CD8-positive, alpha-beta memory T cell (primary cell): ENCODE data around the gene KCNIP4. TPM values are rescaled to one million over a fixed set of nuclear protein-coding genes. Genes with fewer than 3 reads are reported as not detected.

Source experiments
- CTCF ChIA-PET: fragments of 350-600 bp; sonication (Branson Sonifier 250); formaldehyde crosslinking; loops from one replicate; lab custom pipeline; 2021; ENCODE audit warnings: antibody characterized with exemption; lab: Charles Lee
- POLR2A ChIA-PET: fragments of 350-600 bp; sonication (Branson Sonifier 250); formaldehyde crosslinking; loops from one replicate; lab custom pipeline; 2021; ENCODE audit warnings: antibody characterized with exemption; lab: Charles Lee
- DNase-seq, 5 donors: peaks; one replicate each; pipeline versions ENCODE4 v3.0.0 to v3.0.0-alpha.2; 2020 to 2022; ENCODE audit warnings: mixed read lengths in 1 of 5
- H3K27ac ChIP-seq: one replicate; pipeline ENCODE4 v1.7.0; 2013; ENCODE audit warnings: low read depth, mild to moderate bottlenecking, low read length, moderate library complexity
- H3K27me3 ChIP-seq: 2 replicates; pipeline ENCODE4 v1.7.0; 2013; ENCODE audit warnings: low read length, mild to moderate bottlenecking; ENCODE audit not compliant: insufficient read depth, poor library complexity, severe bottlenecking
- H3K36me3 ChIP-seq: 2 replicates; pipeline ENCODE4 v1.7.0; 2013; ENCODE audit warnings: mild to moderate bottlenecking, low read length, moderate library complexity; ENCODE audit not compliant: insufficient read depth
- H3K4me1 ChIP-seq: 2 replicates; pipeline ENCODE4 v1.7.0; 2013; ENCODE audit warnings: mild to moderate bottlenecking, low read length, moderate library complexity; ENCODE audit not compliant: insufficient read depth
- H3K4me3 ChIP-seq: 2 replicates; pipeline ENCODE4 v1.7.0; 2013; ENCODE audit warnings: mild to moderate bottlenecking, low read length
- H3K9me3 ChIP-seq: 2 replicates; pipeline ENCODE4 v1.7.0; 2013; ENCODE audit warnings: mild to moderate bottlenecking, low read length
- H3K27ac Mint-ChIP-seq, 8 donors: one replicate each; pipeline ENCODE4 v1.8.0; 2020 to 2021; ENCODE audit warnings: mixed read lengths in 8 of 8, mild to moderate bottlenecking in 6 of 8, inconsistent platforms in 3 of 8, moderate library complexity in 3 of 8
- H3K27me3 Mint-ChIP-seq, 2 donors: one replicate each; pipeline ENCODE4 v1.8.0; 2020 to 2021; ENCODE audit warnings: mixed read lengths in 2 of 2, mild to moderate bottlenecking in 1 of 2, moderate library complexity in 1 of 2
- H3K36me3 Mint-ChIP-seq, 3 donors: one replicate each; pipeline ENCODE4 v1.8.0; 2020 to 2021; ENCODE audit warnings: mixed read lengths in 3 of 3, inconsistent platforms in 1 of 3, mild to moderate bottlenecking in 1 of 3
- H3K4me1 Mint-ChIP-seq, 3 donors: one replicate each; pipeline ENCODE4 v1.8.0; 2020 to 2021; ENCODE audit warnings: mixed read lengths in 3 of 3, inconsistent platforms in 1 of 3, mild to moderate bottlenecking in 1 of 3
- H3K4me3 Mint-ChIP-seq, 7 donors: one replicate each; pipeline ENCODE4 v1.8.0; 2020 to 2021; ENCODE audit warnings: mixed read lengths in 7 of 7, mild to moderate bottlenecking in 6 of 7, moderate library complexity in 4 of 7, inconsistent platforms in 2 of 7
- H3K9me3 Mint-ChIP-seq, 5 donors: one replicate each; pipeline ENCODE4 v1.8.0; 2020 to 2022; ENCODE audit warnings: mixed read lengths in 5 of 5, mild to moderate bottlenecking in 3 of 5, moderate library complexity in 2 of 5, inconsistent platforms in 1 of 5
- polyA plus RNA-seq: library from polyadenylated mRNA; unstranded; fragments of 300-500 nt; fragmentation: Illumina TruSeq; gene quantifications from one replicate; pipeline ENCODE4 v1.2.3, GENCODE V29; 2021
- total RNA-seq, 2 experiments: library from RNA; stranded (reverse); gene quantifications; one replicate each; pipeline ENCODE4 v1.2.3, GENCODE V29; 2021

The KCNIP4 gene
- total and polyA plus RNA-seq, 3 experiments from 2014 or later, result 0.12 TPM; not detected in 2

DNA sequence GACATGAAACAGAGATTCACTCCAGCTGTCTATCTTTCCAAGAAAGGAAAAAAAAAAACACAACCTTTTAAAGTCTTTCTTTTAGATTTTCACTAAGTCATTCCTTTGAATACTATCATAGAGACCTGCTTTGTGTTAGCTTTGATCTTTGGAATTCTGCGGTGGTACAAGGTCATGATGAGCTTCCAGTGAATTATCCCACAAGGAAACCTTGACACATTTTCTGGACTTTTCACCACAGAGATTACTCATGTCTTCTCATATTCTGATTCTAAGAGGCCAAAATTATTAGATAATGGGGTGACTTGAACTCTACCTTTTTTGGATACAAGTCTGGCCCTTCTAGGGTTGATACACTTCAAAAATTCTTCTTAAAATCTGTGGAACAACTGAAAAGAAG, 1046.7 kb downstream of the KCNIP4 start:
- DNase-seq, result no peak
- Mint-ChIP-seq H3K36me3 (no peaks in the 10 kb centered on the region), H3K27me3 (peaks cover 0 to 1% of the 10 kb centered on the region in 2 donors), H3K27ac (no peak overlapping the region), H3K9me3 (peaks cover 0 to 6% (median 2%) of the 10 kb centered on the region in 5 donors), H3K4me1 (peaks cover 0 to 8% (median 0%) of the 10 kb centered on the region in 3 donors), H3K4me3 (no peak overlapping the region)
- Histone ChIP-seq H3K27ac (no peak overlapping the region), H3K27me3 (no peaks in the 10 kb centered on the region), H3K9me3 (no peaks in the 10 kb centered on the region), H3K4me3 (no peak overlapping the region), H3K4me1 (no peaks in the 10 kb centered on the region), H3K36me3 (no peaks in the 10 kb centered on the region)
- POLR2A ChIA-PET, result no interaction called here
- CTCF ChIA-PET, result no interaction called here

DNA sequence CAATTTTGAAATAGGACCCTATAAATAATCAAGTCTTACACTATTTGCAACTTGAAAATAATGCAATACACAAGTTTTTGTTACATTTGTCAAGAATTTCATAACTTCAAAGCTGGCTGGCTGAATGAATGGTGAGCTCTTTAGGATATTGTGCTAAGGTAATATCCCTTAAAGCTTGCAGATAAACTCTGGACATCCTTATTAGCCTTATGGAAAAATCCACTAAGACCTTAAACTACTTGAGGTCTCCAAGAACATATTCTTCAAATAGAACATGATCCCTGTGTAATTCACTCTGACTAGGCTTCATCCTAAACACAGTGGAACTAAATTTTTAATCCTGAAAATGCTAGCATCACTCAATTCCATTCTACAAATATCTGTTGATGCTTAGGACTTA, 1049.0 kb downstream of the KCNIP4 start:
- Mint-ChIP-seq H3K4me3 (no peak overlapping the region), H3K4me1 (peaks cover 7 to 11% (median 8%) of the 10 kb centered on the region in 3 donors), H3K9me3 (peaks cover 0 to 6% (median 0%) of the 10 kb centered on the region in 5 donors), H3K36me3 (no peaks in the 10 kb centered on the region), H3K27me3 (no peaks in the 10 kb centered on the region), H3K27ac (no peak overlapping the region)
- POLR2A ChIA-PET, result no interaction called here
- no peak overlapping the region for H3K4me3 ChIP-seq
- H3K27ac ChIP-seq, result no peak overlapping the region
- no peak for DNase-seq
- no peaks in the 10 kb centered on the region for H3K27me3 ChIP-seq
- CTCF ChIA-PET, result no interaction called here
- no peaks in the 10 kb centered on the region for H3K36me3 ChIP-seq
- H3K4me1 ChIP-seq, result no peaks in the 10 kb centered on the region
- no peaks in the 10 kb centered on the region for H3K9me3 ChIP-seq

DNA sequence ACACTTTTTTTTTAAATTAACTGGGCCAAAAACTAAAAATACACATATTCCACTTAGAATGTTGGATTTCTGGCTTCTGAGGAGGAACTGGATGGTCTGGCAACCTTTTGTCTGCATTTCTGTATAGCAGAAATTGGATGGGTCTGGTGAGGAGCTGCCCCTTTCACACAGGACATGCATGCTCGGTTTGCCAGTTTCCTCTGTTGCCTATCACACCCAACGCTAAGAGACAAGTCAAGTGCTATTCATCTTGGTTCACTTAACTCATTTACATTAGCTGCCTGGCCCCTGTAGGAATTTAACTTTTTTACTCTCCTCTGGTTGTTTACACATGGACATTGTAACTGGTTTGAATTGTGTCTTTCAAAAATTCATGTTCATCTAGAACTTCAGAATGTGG, 1052.6 kb downstream of the KCNIP4 start:
- Mint-ChIP-seq H3K27me3 (no peaks in the 10 kb centered on the region), H3K36me3 (no peaks in the 10 kb centered on the region), H3K4me1 (peaks cover 7 to 11% (median 8%) of the 10 kb centered on the region in 3 donors), H3K4me3 (peak overlapping the region in 1 of 7 donors; percentile 42), H3K9me3 (peaks cover 0 to 8% (median 0%) of the 10 kb centered on the region in 5 donors), H3K27ac (no peak overlapping the region)
- POLR2A ChIA-PET, result no interaction called here
- H3K36me3 ChIP-seq, result no peaks in the 10 kb centered on the region
- no peak overlapping the region for H3K27ac ChIP-seq
- CTCF ChIA-PET, result no interaction called here
- H3K27me3 ChIP-seq, result no peaks in the 10 kb centered on the region
- no peaks in the 10 kb centered on the region for H3K9me3 ChIP-seq
- no peak for DNase-seq
- no peaks in the 10 kb centered on the region for H3K4me1 ChIP-seq
- H3K4me3 ChIP-seq, result no peak overlapping the region

DNA sequence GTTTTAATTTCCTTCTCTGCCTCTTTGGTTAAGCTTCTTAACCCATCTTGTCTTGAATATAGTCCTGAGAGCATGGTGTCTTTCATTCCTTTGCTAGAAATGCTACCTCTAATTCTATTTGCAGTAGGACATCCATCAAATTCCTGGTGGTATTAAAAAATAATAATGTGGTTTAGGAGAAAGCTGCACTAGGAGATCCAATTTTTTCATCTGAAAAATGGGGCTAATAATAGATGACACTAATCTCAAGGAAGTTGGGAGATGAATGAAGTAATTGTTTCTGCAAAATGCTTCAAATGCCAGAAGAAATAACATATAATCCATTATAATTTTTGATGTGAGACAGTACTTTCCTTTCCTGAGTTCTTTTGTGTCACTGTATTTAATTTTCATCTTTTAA, 1053.4 kb downstream of the KCNIP4 start:
- Mint-ChIP-seq H3K36me3 (no peaks in the 10 kb centered on the region), H3K27me3 (no peaks in the 10 kb centered on the region), H3K27ac (no peak overlapping the region), H3K9me3 (peaks cover 0 to 9% (median 0%) of the 10 kb centered on the region in 5 donors), H3K4me1 (peaks cover 7 to 11% (median 8%) of the 10 kb centered on the region in 3 donors), H3K4me3 (no peak overlapping the region)
- CTCF ChIA-PET, result no interaction called here
- POLR2A ChIA-PET, result no interaction called here
- no peaks in the 10 kb centered on the region for H3K27me3 ChIP-seq
- no peak overlapping the region for H3K27ac ChIP-seq
- no peaks in the 10 kb centered on the region for H3K36me3 ChIP-seq
- H3K4me3 ChIP-seq, result no peak overlapping the region
- no peaks in the 10 kb centered on the region for H3K4me1 ChIP-seq
- H3K9me3 ChIP-seq, result no peaks in the 10 kb centered on the region
- no peak for DNase-seq

DNA sequence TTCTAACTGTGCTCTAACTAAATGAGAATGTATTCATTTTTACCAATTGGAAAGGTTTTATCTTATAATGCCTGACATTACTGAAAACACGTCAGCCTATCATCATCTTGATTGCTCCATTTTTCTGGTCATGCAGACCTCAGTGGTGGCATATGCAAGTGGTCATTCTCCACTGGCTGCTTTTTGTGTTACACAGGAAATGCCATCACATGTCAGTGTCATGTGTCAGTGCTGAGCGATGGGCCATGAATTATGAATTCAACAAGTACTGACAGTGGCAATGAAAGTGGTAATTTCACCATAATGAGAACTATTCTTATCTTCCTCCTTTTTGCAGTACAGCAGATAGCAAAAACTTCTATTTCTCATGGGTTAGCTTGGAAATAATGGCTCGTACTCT, 1057.8 kb downstream of the KCNIP4 start:
- H3K4me3 ChIP-seq, result no peak overlapping the region
- peaks cover 4 to 5% (median 5%) of the 10 kb centered on the region in 3 donors for H3K4me1 Mint-ChIP-seq
- no peak for DNase-seq
- no peaks in the 10 kb centered on the region for H3K27me3 ChIP-seq
- no peaks in the 10 kb centered on the region for H3K36me3 ChIP-seq
- H3K9me3 ChIP-seq, result no peaks in the 10 kb centered on the region
- CTCF ChIA-PET, result no interaction called here
- POLR2A ChIA-PET, result no interaction called here
- no peaks in the 10 kb centered on the region for H3K27me3 Mint-ChIP-seq
- no peak overlapping the region for H3K27ac ChIP-seq
- H3K9me3 Mint-ChIP-seq, result peaks cover 0 to 15% (median 3%) of the 10 kb centered on the region in 5 donors
- peaks cover 0 to 5% (median 0%) of the 10 kb centered on the region in 3 donors for H3K36me3 Mint-ChIP-seq
- H3K27ac Mint-ChIP-seq, result no peak overlapping the region
- H3K4me3 Mint-ChIP-seq, result no peak overlapping the region
- H3K4me1 ChIP-seq, result no peaks in the 10 kb centered on the region

DNA sequence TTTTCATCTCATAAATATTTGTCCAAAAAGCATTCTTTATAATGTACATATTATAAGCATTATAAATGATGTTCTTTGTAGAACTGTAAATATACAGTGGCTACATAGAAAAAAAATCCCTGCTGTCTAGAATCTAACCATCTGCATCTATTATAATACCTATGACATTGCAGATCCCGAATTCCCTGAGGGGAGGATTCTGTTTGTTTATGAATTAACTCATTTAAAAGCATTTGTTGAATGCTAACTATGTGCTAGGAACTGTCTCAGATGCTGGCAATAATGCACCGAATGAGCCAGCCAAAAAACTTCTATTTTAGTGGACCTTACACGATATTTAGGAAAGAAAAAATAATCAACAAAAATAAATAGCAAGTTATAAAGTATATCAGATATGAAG, 1058.7 kb downstream of the KCNIP4 start:
- peaks cover 0 to 6% (median 0%) of the 10 kb centered on the region in 3 donors for H3K36me3 Mint-ChIP-seq
- peaks cover 3 to 18% (median 4%) of the 10 kb centered on the region in 5 donors for H3K9me3 Mint-ChIP-seq
- H3K27me3 Mint-ChIP-seq, result no peaks in the 10 kb centered on the region
- no peak overlapping the region for H3K4me3 Mint-ChIP-seq
- Histone ChIP-seq H3K4me3 (no peak overlapping the region), H3K36me3 (no peaks in the 10 kb centered on the region), H3K27me3 (no peaks in the 10 kb centered on the region), H3K4me1 (no peaks in the 10 kb centered on the region), H3K9me3 (no peaks in the 10 kb centered on the region), H3K27ac (no peak overlapping the region)
- no peak for DNase-seq
- H3K27ac Mint-ChIP-seq, result no peak overlapping the region
- ChIA-PET CTCF (no interaction called here), POLR2A (no interaction called here)
- H3K4me1 Mint-ChIP-seq, result peaks cover 0 to 1% (median under 1%) of the 10 kb centered on the region in 3 donors

DNA sequence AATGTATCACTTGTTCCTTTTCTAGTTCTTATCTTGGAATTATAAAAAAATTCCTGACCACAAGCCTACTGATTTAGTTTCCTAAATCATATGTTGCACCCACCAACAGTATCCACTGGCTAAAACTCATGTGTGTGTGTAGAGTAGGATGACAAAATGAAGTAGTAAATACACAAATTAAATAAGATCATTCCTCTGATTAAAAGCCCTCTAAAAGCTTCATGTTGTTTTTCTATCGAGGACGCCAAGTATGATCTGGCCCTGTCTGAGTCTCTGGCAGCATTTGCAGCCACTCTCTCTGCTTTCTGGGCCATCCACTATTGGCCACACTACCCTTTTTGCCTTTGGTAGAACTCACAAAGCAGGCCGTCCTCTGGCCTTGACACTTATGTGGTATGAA, 1064.9 kb downstream of the KCNIP4 start:
- no peak overlapping the region for H3K27ac ChIP-seq
- Mint-ChIP-seq H3K4me1 (peaks cover 0 to 3% (median 0%) of the 10 kb centered on the region in 3 donors), H3K36me3 (peaks cover 0 to 9% (median 0%) of the 10 kb centered on the region in 3 donors), H3K9me3 (peaks cover 3 to 22% (median 5%) of the 10 kb centered on the region in 5 donors), H3K27me3 (peaks cover 0 to 1% of the 10 kb centered on the region in 2 donors), H3K27ac (no peak overlapping the region), H3K4me3 (no peak overlapping the region)
- no peak for DNase-seq
- no peaks in the 10 kb centered on the region for H3K27me3 ChIP-seq
- no peak overlapping the region for H3K4me3 ChIP-seq
- no peaks in the 10 kb centered on the region for H3K4me1 ChIP-seq
- POLR2A ChIA-PET, result no interaction called here
- no peaks in the 10 kb centered on the region for H3K36me3 ChIP-seq
- no peaks in the 10 kb centered on the region for H3K9me3 ChIP-seq
- CTCF ChIA-PET, result no interaction called here

DNA sequence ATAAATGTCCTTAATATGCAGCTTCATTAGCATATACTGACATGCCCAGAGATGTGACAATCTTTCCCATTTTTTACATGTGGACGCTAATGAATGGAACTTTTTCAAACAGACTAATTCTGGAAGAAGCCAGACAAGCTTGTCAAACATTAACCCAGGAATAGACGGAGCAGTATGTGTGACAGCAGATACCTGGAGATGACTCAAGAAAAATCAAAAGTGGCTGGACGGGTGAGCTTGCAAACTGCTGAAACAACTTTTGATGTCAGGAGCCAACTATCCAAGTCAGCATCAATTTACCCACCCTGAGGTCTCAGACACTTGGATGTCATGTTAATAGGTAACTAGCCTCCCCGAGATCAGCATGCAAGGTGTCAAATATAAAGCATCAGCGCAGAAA, 1065.3 kb downstream of the KCNIP4 start:
- Histone ChIP-seq H3K4me1 (no peaks in the 10 kb centered on the region), H3K27ac (no peak overlapping the region), H3K27me3 (no peaks in the 10 kb centered on the region), H3K4me3 (no peak overlapping the region), H3K9me3 (no peaks in the 10 kb centered on the region), H3K36me3 (no peaks in the 10 kb centered on the region)
- no peak for DNase-seq
- ChIA-PET POLR2A (no interaction called here), CTCF (no interaction called here)
- Mint-ChIP-seq H3K27me3 (peaks cover 0 to 1% of the 10 kb centered on the region in 2 donors), H3K9me3 (peaks cover 3 to 22% (median 5%) of the 10 kb centered on the region in 5 donors), H3K27ac (no peak overlapping the region), H3K4me1 (peaks cover 0 to 3% (median 0%) of the 10 kb centered on the region in 3 donors), H3K4me3 (no peak overlapping the region), H3K36me3 (peaks cover 0 to 9% (median 0%) of the 10 kb centered on the region in 3 donors)
